Measurements from ENCODE around the gene CMTM4. TPM values are rescaled to one million over a fixed set of nuclear protein-coding genes. Genes with fewer than 3 reads are reported as not detected.

CMTM4 gene
- total RNA-seq, 1 donor from 2014 or later, result 20.1 TPM

- Histone ChIP-seq H3K4me1 (no peaks in the 10 kb centered on the region), H3K27ac (no peak overlapping the region), H3K27me3 (no peaks in the 10 kb centered on the region), H3K9me3 (no peaks in the 10 kb centered on the region), H3K36me3 (no peaks in the 10 kb centered on the region), H3K4me3 (no peak overlapping the region)
- no peak for DNase-seq (ENCODE audit: low spot score in 2 of 2)
- TF ChIP-seq CTCF (IDR thresholded peaks at IDR 0.05), result no peak
- intact Hi-C loops (cut with DNase I), result no loop called here
These were observed 14.9 kb downstream of the CMTM4 start for GRCh38 chr16:66681676-66682075.

GRCh38 chr16:66678337-66678736 is 18.2 kb downstream of the CMTM4 start:
- TF ChIP-seq CTCF (IDR thresholded peaks at IDR 0.05), result no peak
- no peak for DNase-seq (ENCODE audit: low spot score in 2 of 2)
- no peak overlapping the region for H3K27ac ChIP-seq
- no peaks in the 10 kb centered on the region for H3K9me3 ChIP-seq
- H3K27me3 ChIP-seq, result no peaks in the 10 kb centered on the region
- H3K4me1 ChIP-seq, result no peaks in the 10 kb centered on the region
- no peaks in the 10 kb centered on the region for H3K36me3 ChIP-seq
- H3K4me3 ChIP-seq, result no peak overlapping the region
- intact Hi-C loops (cut with DNase I), result no loop called here

GRCh38 chr16:66677836-66678235 is 18.7 kb downstream of the CMTM4 start:
- H3K4me3 ChIP-seq, result no peak overlapping the region
- no peaks in the 10 kb centered on the region for H3K9me3 ChIP-seq
- no peak overlapping the region for H3K27ac ChIP-seq
- TF ChIP-seq CTCF (IDR thresholded peaks at IDR 0.05), result no peak
- no peaks in the 10 kb centered on the region for H3K27me3 ChIP-seq
- intact Hi-C loops (cut with DNase I), result no loop called here
- H3K36me3 ChIP-seq, result no peaks in the 10 kb centered on the region
- no peaks in the 10 kb centered on the region for H3K4me1 ChIP-seq
- no peak for DNase-seq (ENCODE audit: low spot score in 2 of 2)

GRCh38 chr16:66677179-66677578 is 19.4 kb downstream of the CMTM4 start:
- no peak for DNase-seq (ENCODE audit: low spot score in 2 of 2)
- no peaks in the 10 kb centered on the region for H3K4me1 ChIP-seq
- H3K9me3 ChIP-seq, result no peaks in the 10 kb centered on the region
- H3K27me3 ChIP-seq, result no peaks in the 10 kb centered on the region
- no peak overlapping the region for H3K4me3 ChIP-seq
- H3K36me3 ChIP-seq, result no peaks in the 10 kb centered on the region
- no peak for TF ChIP-seq CTCF (IDR thresholded peaks at IDR 0.05)
- H3K27ac ChIP-seq, result no peak overlapping the region
- intact Hi-C loops (cut with DNase I), result no loop called here

GRCh38 chr16:66676599-66676998 is 19.9 kb downstream of the CMTM4 start:
- Histone ChIP-seq H3K4me3 (no peak overlapping the region), H3K27ac (no peak overlapping the region), H3K36me3 (no peaks in the 10 kb centered on the region), H3K4me1 (no peaks in the 10 kb centered on the region), H3K27me3 (no peaks in the 10 kb centered on the region), H3K9me3 (no peaks in the 10 kb centered on the region)
- DNase-seq (ENCODE audit: low spot score in 2 of 2), result no peak
- intact Hi-C loops (cut with DNase I), result no loop called here
- TF ChIP-seq CTCF (IDR thresholded peaks at IDR 0.05), result no peak

- DNase-seq (ENCODE audit: low spot score in 2 of 2), result no peak
- Histone ChIP-seq H3K4me1 (no peaks in the 10 kb centered on the region), H3K27ac (no peak overlapping the region), H3K4me3 (no peak overlapping the region), H3K9me3 (no peaks in the 10 kb centered on the region), H3K27me3 (no peaks in the 10 kb centered on the region), H3K36me3 (no peaks in the 10 kb centered on the region)
- no peak for TF ChIP-seq CTCF (IDR thresholded peaks at IDR 0.05)
- intact Hi-C loops (cut with DNase I), result no loop called here
These were observed 22.9 kb downstream of the CMTM4 start for GRCh38 chr16:66673691-66674090.
